ENCODE data around the gene RAI14.

Gene RAI14

GRCh38 chr5:34841816-34842215 lies 185.7 kb downstream of the RAI14 start:
- no peak for TF ChIP-seq ZFX (IDR thresholded peaks at IDR 0.05)
- no peak for TF ChIP-seq CTCF (conservative IDR thresholded peaks at IDR 0.05)
- H3K27ac ChIP-seq, result no peak overlapping the region

GRCh38 chr5:34842554-34842953 lies 186.4 kb downstream of the RAI14 start:
- TF ChIP-seq CTCF (conservative IDR thresholded peaks at IDR 0.05) (no peak), ZFX (IDR thresholded peaks at IDR 0.05) (no peak)
- peak overlapping the region; percentile 22; the same call in 1 of the 2 replicates for H3K27ac ChIP-seq

GRCh38 chr5:34843497-34843896 lies 187.4 kb downstream of the RAI14 start:
- TF ChIP-seq CTCF (conservative IDR thresholded peaks at IDR 0.05), result no peak
- no peak for TF ChIP-seq ZFX (IDR thresholded peaks at IDR 0.05)
- H3K27ac ChIP-seq, result no peak overlapping the region

GRCh38 chr5:34844106-34844505 lies 188.0 kb downstream of the RAI14 start:
- no peak for TF ChIP-seq CTCF (conservative IDR thresholded peaks at IDR 0.05)
- TF ChIP-seq ZFX (IDR thresholded peaks at IDR 0.05), result no peak
- peak overlapping the region; percentile 37; the same call in 1 of the 2 replicates for H3K27ac ChIP-seq

- TF ChIP-seq ZFX (IDR thresholded peaks at IDR 0.05) (no peak), CTCF (conservative IDR thresholded peaks at IDR 0.05) (no peak)
- H3K27ac ChIP-seq, result no peak overlapping the region
Observed at GRCh38 chr5:34844999-34845398, 188.9 kb downstream of the RAI14 start.

GRCh38 chr5:34847056-34847455 lies 190.9 kb downstream of the RAI14 start:
- no peak overlapping the region for H3K27ac ChIP-seq

GRCh38 chr5:34847552-34847951 lies 191.4 kb downstream of the RAI14 start:
- no peak for TF ChIP-seq CTCF (conservative IDR thresholded peaks at IDR 0.05)
- TF ChIP-seq ZFX (IDR thresholded peaks at IDR 0.05), result no peak
- H3K27ac ChIP-seq, result no peak overlapping the region

More at GRCh38 chr5:34847056-34847455, 190.9 kb downstream of the RAI14 start:
- no peak for TF ChIP-seq ZFX (IDR thresholded peaks at IDR 0.05)
- TF ChIP-seq CTCF (conservative IDR thresholded peaks at IDR 0.05), result no peak

All from C4-2B (cell line).